Panc1 (cell line): Measurements from ENCODE around the gene SATB1. TPM values are rescaled to one million over a fixed set of nuclear protein-coding genes. Genes with fewer than 3 reads are reported as not detected.

Experiments
- ATAC-seq: fragments of 200-7000 bp; cut with Tn5 transposase; 2 replicates; pipeline ENCODE4 v1.9.1; 2020; ENCODE audit warnings: mild to moderate bottlenecking, moderate library complexity
- BruUV-seq: library from RNA; stranded (reverse); fragments of 400-500 nt; replicated peaks from 2 replicates; lab custom pipeline; 2021; lab: Mats Ljungman, UMichigan
- CTCF ChIA-PET: fragments of 300-600 bp; sonication (Branson Sonifier 250); formaldehyde crosslinking; loops from one replicate; lab custom pipeline; 2022; ENCODE audit warnings: antibody characterized with exemption; lab: Charles Lee
- POLR2A ChIA-PET: fragments of 300-600 bp; sonication (Branson Sonifier 250); formaldehyde crosslinking; loops from one replicate; lab custom pipeline; 2022; ENCODE audit warnings: antibody characterized with exemption; lab: Charles Lee
- DNase-seq: peaks from one replicate; pipeline ENCODE4 v3.0.0-alpha.2; 2010; ENCODE audit warnings: low read depth, low spot score
- H3K27ac ChIP-seq: 2 replicates; pipeline ENCODE4 v1.5.1; 2011; ENCODE audit warnings: mild to moderate bottlenecking, low read length, inconsistent platforms
- H3K27me3 ChIP-seq: fragments of 200-500 bp; sonication (Bioruptor generic); 2 replicates; pipeline ENCODE4 v1.6.0; 2014; ENCODE audit warnings: low read length, inconsistent platforms; ENCODE audit not compliant: control insufficient read depth, insufficient read depth
- H3K36me3 ChIP-seq: fragments of 200-500 bp; sonication (Bioruptor generic); 2 replicates; pipeline ENCODE4 v1.5.1; 2014; ENCODE audit warnings: inconsistent platforms, mild to moderate bottlenecking, low read length, moderate library complexity; ENCODE audit not compliant: control insufficient read depth, insufficient read depth
- H3K4me1 ChIP-seq: 2 replicates; pipeline ENCODE4 v1.5.1; 2011; ENCODE audit warnings: inconsistent platforms, mild to moderate bottlenecking, low read length, moderate library complexity; ENCODE audit not compliant: control insufficient read depth, insufficient read depth
- H3K4me3 ChIP-seq, 2 experiments: 2 replicates each; pipeline ENCODE4 v1.5.1; 2011 to 2012; ENCODE audit warnings: low read depth in 2 of 2, low read length in 2 of 2, mild to moderate bottlenecking in 2 of 2, inconsistent platforms in 1 of 2, moderate library complexity in 1 of 2
- H3K9me3 ChIP-seq: fragments of 200-500 bp; sonication (Bioruptor generic); 2 replicates; pipeline ENCODE4 v1.5.1; 2014; ENCODE audit warnings: low read depth, mild to moderate bottlenecking, inconsistent platforms, low read length, moderate library complexity; ENCODE audit not compliant: control insufficient read depth, insufficient read depth
- POLR2AphosphoS5 ChIP-seq: IDR thresholded peaks from 2 replicates; pipeline ENCODE4 v1.6.1; 2012; ENCODE audit warnings: mild to moderate bottlenecking, low read depth, low read length, moderate library complexity
- SIN3A ChIP-seq: IDR thresholded peaks from 2 replicates; pipeline ENCODE4 v1.6.1; 2012; ENCODE audit warnings: low read depth, mild to moderate bottlenecking, low read length, moderate library complexity, borderline replicate concordance; ENCODE audit not compliant: insufficient read depth
- TCF7L2 ChIP-seq: IDR thresholded peaks from 2 replicates; pipeline ENCODE4 v1.6.1; 2011; ENCODE audit warnings: mild to moderate bottlenecking, low read depth, low read length, inconsistent platforms
- in situ Hi-C: cut with HindIII; loops from 2 replicates; pipeline ENCODE4 v1.10.0; 2016; ENCODE audit warnings: low sequenced_read_pairs, low pct_unique_long_range_greater_than_20kb
- intact Hi-C: fragments of 100-400 bp; cut with micrococcal nuclease; formaldehyde crosslinking; loops from one replicate; pipeline ENCODE4 v1.10.0; 2022; ENCODE audit not compliant: unreplicated experiment
- total RNA-seq: library from RNA; stranded (reverse); gene quantifications from one replicate; pipeline ENCODE4 v1.2.1, GENCODE V29; 2021; ENCODE audit not compliant: unreplicated experiment
- TF ChIP-seq, protein P1 (sequence below), 2 experiments: IDR thresholded peaks; 2 replicates each; pipeline ENCODE4 v1.6.1; 2011 to 2012; ENCODE audit warnings: low read depth in 2 of 2, control low read depth in 1 of 2, low read length in 1 of 2, mild to moderate bottlenecking in 1 of 2, moderate library complexity in 1 of 2; ENCODE audit not compliant: insufficient read depth in 1 of 2
- TF ChIP-seq, protein P2 (sequence below): fragments of 450-650 bp; IDR thresholded peaks from 2 replicates; pipeline ENCODE4 v1.5.1; 2017; ENCODE audit warnings: mild to moderate bottlenecking

The SATB1 gene
- total RNA-seq, 1 experiment from 2014 or later, result 0.31 TPM

DNA sequence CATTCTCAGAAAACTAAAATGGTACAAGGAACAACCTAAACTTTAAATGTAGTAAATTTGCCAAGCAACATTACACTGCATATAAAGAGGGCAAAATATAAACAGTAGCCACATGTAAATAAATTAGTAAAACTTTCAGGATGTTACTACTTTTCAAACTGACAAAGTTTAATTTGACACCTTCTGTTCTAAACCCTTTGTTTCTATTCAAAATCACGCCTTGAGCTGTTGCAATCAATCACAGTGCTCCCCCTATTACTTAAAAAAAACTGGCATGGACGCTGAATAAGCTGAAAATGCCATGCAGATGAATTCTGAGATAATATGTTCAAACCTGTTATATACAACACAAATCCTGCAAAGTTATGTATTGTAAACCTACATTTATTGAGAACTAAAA is 69.3 kb downstream of the SATB1 start:
- BruUV-seq, result no TSS peak

DNA sequence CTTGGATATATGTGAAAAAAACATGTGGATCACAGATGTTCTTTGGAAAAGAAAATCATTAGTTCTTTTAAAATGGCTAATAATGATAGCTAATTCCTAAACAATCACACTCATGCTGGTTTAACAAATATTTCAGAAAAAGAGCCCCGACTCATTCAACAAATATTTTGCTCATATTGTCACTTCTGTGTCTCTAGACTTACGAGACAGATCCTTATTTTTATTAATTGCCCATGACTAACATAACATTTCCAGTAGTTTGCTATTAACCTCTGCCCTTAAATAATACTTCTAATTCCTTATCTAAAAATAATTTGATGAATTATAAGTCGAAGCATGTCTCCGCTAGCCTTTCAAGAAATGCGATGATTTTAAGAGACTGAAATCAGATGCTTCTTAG is 70.4 kb downstream of the SATB1 start:
- POLR2A ChIA-PET, result no interaction called here
- ATAC-seq (no peak), DNase-seq (no peak)
- H3K4me1 ChIP-seq, result no peaks in the 10 kb centered on the region
- H3K27me3 ChIP-seq, result no peaks in the 10 kb centered on the region
- no peaks in the 10 kb centered on the region for H3K9me3 ChIP-seq
- intact Hi-C loops (no loop called here), in situ Hi-C loops (no loop called here)
- H3K4me3 ChIP-seq, result no peak overlapping the region
- no peak overlapping the region for H3K27ac ChIP-seq
- TF ChIP-seq TCF7L2, result no peak
- TF ChIP-seq SIN3A, result no peak
- TF ChIP-seq, protein P1, sequence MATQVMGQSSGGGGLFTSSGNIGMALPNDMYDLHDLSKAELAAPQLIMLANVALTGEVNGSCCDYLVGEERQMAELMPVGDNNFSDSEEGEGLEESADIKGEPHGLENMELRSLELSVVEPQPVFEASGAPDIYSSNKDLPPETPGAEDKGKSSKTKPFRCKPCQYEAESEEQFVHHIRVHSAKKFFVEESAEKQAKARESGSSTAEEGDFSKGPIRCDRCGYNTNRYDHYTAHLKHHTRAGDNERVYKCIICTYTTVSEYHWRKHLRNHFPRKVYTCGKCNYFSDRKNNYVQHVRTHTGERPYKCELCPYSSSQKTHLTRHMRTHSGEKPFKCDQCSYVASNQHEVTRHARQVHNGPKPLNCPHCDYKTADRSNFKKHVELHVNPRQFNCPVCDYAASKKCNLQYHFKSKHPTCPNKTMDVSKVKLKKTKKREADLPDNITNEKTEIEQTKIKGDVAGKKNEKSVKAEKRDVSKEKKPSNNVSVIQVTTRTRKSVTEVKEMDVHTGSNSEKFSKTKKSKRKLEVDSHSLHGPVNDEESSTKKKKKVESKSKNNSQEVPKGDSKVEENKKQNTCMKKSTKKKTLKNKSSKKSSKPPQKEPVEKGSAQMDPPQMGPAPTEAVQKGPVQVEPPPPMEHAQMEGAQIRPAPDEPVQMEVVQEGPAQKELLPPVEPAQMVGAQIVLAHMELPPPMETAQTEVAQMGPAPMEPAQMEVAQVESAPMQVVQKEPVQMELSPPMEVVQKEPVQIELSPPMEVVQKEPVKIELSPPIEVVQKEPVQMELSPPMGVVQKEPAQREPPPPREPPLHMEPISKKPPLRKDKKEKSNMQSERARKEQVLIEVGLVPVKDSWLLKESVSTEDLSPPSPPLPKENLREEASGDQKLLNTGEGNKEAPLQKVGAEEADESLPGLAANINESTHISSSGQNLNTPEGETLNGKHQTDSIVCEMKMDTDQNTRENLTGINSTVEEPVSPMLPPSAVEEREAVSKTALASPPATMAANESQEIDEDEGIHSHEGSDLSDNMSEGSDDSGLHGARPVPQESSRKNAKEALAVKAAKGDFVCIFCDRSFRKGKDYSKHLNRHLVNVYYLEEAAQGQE (IDR thresholded peaks at IDR 0.05; ENCODE audit: insufficient read depth in 1 of 2, low read depth in 2 of 2, low read length in 1 of 2), result no peak
- TF ChIP-seq, protein P2, sequence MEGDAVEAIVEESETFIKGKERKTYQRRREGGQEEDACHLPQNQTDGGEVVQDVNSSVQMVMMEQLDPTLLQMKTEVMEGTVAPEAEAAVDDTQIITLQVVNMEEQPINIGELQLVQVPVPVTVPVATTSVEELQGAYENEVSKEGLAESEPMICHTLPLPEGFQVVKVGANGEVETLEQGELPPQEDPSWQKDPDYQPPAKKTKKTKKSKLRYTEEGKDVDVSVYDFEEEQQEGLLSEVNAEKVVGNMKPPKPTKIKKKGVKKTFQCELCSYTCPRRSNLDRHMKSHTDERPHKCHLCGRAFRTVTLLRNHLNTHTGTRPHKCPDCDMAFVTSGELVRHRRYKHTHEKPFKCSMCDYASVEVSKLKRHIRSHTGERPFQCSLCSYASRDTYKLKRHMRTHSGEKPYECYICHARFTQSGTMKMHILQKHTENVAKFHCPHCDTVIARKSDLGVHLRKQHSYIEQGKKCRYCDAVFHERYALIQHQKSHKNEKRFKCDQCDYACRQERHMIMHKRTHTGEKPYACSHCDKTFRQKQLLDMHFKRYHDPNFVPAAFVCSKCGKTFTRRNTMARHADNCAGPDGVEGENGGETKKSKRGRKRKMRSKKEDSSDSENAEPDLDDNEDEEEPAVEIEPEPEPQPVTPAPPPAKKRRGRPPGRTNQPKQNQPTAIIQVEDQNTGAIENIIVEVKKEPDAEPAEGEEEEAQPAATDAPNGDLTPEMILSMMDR, result no peak
- no peak for TF ChIP-seq POLR2AphosphoS5
- no TSS peak for BruUV-seq
- H3K36me3 ChIP-seq, result no peaks in the 10 kb centered on the region
- CTCF ChIA-PET, result no interaction called here

More for the DNA sequence above, 69.3 kb downstream of the SATB1 start:
- CTCF ChIA-PET, result no interaction called here
- TF ChIP-seq POLR2AphosphoS5 (no peak), SIN3A (no peak), TCF7L2 (no peak)
- TF ChIP-seq, protein P1 (IDR thresholded peaks at IDR 0.05; ENCODE audit: insufficient read depth in 1 of 2, low read depth in 2 of 2, low read length in 1 of 2), result no peak
- TF ChIP-seq, protein P2, result no peak
- no peaks in the 10 kb centered on the region for H3K9me3 ChIP-seq
- no peaks in the 10 kb centered on the region for H3K4me1 ChIP-seq
- in situ Hi-C loops, result no loop called here
- no peak for ATAC-seq
- H3K27ac ChIP-seq, result no peak overlapping the region
- no peaks in the 10 kb centered on the region for H3K36me3 ChIP-seq
- POLR2A ChIA-PET, result no interaction called here
- DNase-seq, result no peak
- H3K27me3 ChIP-seq, result no peaks in the 10 kb centered on the region
- no peak overlapping the region for H3K4me3 ChIP-seq
- intact Hi-C loops, result no loop called here
